OCI-LY3 (cell line): Measurements from ENCODE around the gene ST8SIA5.
"Not testable (repeated sequence)": the region's sequence is repeated elsewhere in the genome, so short reads cannot be mapped to it uniquely, and the experiment has no call there.

Experiments
- H2AFZ ChIP-seq: fragments of 200-600, 300-600 bp; shearing (Covaris generic); 2 replicates; pipeline ENCODE4 v1.6.0; 2014; ENCODE audit warnings: antibody characterized with exemption, low read depth, low read length
- H3K27ac ChIP-seq: fragments of 200-600, 300-600 bp; sonication (generic); 2 replicates; pipeline ENCODE4 v1.5.1; 2014; ENCODE audit warnings: mild to moderate bottlenecking, low read length, moderate library complexity, mixed read lengths
- H3K27me3 ChIP-seq: fragments of 200-600, 300-600 bp; sonication (generic); 2 replicates; pipeline ENCODE4 v1.6.1; 2014; ENCODE audit warnings: low read depth, low read length, mixed read lengths
- H3K36me3 ChIP-seq: fragments of 200-600, 300-600 bp; sonication (generic); replicated peaks from 2 replicates; pipeline ENCODE3; 2014; ENCODE audit warnings: low read depth, low read length, mixed read lengths
- H3K4me1 ChIP-seq: fragments of 300-600, 200-600 bp; sonication (generic); 2 replicates; pipeline ENCODE4 v1.6.1; 2014; ENCODE audit warnings: low read length, mixed read lengths
- H3K4me2 ChIP-seq: fragments of 200-600, 300-600 bp; sonication (generic); 2 replicates; pipeline ENCODE4 v1.6.1; 2014; ENCODE audit warnings: low read length, mixed read lengths
- H3K4me3 ChIP-seq: fragments of 300-600, 200-600 bp; sonication (generic); 2 replicates; pipeline ENCODE4 v1.5.1; 2014; ENCODE audit warnings: antibody characterized with exemption, mild to moderate bottlenecking, low read length, moderate library complexity
- H3K79me2 ChIP-seq: fragments of 300-600, 200-600 bp; shearing (Covaris generic); 2 replicates; pipeline ENCODE4 v1.6.1; 2014; ENCODE audit warnings: mild to moderate bottlenecking, low read length, mixed read lengths
- H3K9ac ChIP-seq: fragments of 300-600, 200-600 bp; shearing (Covaris generic); 2 replicates; pipeline ENCODE4 v1.6.0; 2014; ENCODE audit warnings: mild to moderate bottlenecking, low read length, moderate library complexity
- H3K9me3 ChIP-seq: fragments of 200-600, 300-600 bp; shearing (Covaris generic); 2 replicates; pipeline ENCODE4 v1.6.1; 2014; ENCODE audit warnings: low read length, mixed read lengths; ENCODE audit not compliant: insufficient read depth
- H4K20me1 ChIP-seq: fragments of 200-600, 300-600 bp; sonication (generic); 2 replicates; pipeline ENCODE4 v1.6.1; 2016; ENCODE audit warnings: low read length, mixed read lengths; ENCODE audit not compliant: insufficient read depth
- EZH2phosphoT487 ChIP-seq: fragments of 200-600 bp; shearing (Covaris generic); IDR thresholded peaks from 2 replicates; pipeline ENCODE4 v1.6.1; 2018; ENCODE audit warnings: antibody characterized with exemption, mixed run types, low read depth
- TF ChIP-seq, protein P1 (sequence below): fragments of 200-600, 300-600 bp; sonication (generic); IDR thresholded peaks from 2 replicates; pipeline ENCODE4 v1.5.1; 2014; ENCODE audit warnings: antibody characterized with exemption, low read length, low read depth

ST8SIA5 gene, protein sequence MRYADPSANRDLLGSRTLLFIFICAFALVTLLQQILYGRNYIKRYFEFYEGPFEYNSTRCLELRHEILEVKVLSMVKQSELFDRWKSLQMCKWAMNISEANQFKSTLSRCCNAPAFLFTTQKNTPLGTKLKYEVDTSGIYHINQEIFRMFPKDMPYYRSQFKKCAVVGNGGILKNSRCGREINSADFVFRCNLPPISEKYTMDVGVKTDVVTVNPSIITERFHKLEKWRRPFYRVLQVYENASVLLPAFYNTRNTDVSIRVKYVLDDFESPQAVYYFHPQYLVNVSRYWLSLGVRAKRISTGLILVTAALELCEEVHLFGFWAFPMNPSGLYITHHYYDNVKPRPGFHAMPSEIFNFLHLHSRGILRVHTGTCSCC

DNA sequence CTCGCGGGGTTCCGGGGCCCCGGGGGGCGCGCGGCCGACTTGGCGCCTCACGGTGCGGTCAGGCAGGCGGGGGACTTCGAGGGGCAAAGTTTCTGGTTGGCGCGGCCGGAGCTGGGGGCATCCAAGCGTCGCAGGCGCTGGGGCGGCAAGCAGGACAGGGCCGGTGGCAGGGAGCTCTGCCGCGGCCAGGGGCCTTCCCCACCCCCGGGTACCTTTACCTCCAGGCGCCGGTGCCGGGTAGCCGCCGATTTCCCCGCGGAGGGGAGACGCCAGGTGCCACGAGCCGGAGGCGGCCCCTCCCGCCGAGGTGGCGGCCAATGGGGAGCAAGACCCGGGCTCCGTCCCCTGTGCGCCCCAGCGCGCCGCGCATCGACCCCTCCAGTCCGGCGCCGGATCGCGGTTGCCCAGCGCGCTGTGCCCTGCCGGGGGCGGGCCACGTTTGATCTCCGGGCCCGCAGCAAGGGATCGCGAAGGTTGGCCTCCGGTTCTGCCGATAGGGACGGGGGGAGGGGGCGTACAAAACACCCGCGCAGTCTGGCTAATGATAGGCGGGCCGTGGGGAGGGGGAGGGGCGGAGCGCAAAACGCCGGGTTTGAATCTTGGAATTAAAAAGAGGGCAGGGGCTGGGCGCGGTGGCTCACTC is at the start of gene ST8SIA5:
ST8SIA5 (minus strand) TSS at position 495 of the 643 bp plus-strand sequence. CDS start 545 bp downstream, outside the sequence.
- H3K4me2 ChIP-seq, result no peak within 1 kb of the TSS
- H3K4me1 ChIP-seq, result peaks cover 4% of the 10 kb centered on the region; the same call in 1 of the 2 replicates

DNA sequence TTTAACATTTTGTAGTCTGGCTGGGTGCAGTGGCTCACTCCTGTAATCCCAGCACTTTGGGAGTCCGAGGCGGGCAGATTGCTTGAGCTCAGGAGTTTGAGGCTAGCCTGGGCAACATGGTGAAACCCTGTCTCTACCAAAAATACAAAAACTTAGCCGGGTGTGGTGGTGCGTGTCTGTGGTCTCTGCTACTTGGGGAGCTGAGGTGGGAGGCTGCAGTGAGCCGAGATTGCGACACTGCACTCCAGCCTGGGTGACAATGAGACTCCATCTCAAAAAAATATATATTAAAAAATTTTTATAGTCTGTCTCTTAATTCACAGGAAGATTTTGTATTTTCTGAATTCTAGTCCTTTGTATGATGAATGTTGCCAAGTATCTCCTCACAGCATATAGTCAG is 39.1 kb upstream of the ST8SIA5 start:
- not testable (repeated sequence) for H3K36me3 ChIP-seq, H3K9me3 ChIP-seq, H3K4me2 ChIP-seq, H3K4me3 ChIP-seq, H3K4me1 ChIP-seq, H2AFZ ChIP-seq, H3K79me2 ChIP-seq, H3K27ac ChIP-seq, H3K9ac ChIP-seq, H4K20me1 ChIP-seq, H3K27me3 ChIP-seq

More for the DNA sequence above, at the start of gene ST8SIA5:
- TF ChIP-seq, protein P1, sequence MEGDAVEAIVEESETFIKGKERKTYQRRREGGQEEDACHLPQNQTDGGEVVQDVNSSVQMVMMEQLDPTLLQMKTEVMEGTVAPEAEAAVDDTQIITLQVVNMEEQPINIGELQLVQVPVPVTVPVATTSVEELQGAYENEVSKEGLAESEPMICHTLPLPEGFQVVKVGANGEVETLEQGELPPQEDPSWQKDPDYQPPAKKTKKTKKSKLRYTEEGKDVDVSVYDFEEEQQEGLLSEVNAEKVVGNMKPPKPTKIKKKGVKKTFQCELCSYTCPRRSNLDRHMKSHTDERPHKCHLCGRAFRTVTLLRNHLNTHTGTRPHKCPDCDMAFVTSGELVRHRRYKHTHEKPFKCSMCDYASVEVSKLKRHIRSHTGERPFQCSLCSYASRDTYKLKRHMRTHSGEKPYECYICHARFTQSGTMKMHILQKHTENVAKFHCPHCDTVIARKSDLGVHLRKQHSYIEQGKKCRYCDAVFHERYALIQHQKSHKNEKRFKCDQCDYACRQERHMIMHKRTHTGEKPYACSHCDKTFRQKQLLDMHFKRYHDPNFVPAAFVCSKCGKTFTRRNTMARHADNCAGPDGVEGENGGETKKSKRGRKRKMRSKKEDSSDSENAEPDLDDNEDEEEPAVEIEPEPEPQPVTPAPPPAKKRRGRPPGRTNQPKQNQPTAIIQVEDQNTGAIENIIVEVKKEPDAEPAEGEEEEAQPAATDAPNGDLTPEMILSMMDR, result no peak
- TF ChIP-seq EZH2phosphoT487, result no peak
- Histone ChIP-seq H3K27ac (no peak within 1 kb of the TSS), H4K20me1 (no peaks in the 10 kb centered on the region), H3K27me3 (peaks cover 12% of the 10 kb centered on the region; the same call in 1 of the 2 replicates), H3K9me3 (no peaks in the 10 kb centered on the region), H3K4me3 (no peak within 1 kb of the TSS), H3K9ac (no peak within 1 kb of the TSS), H3K79me2 (no peaks in the 10 kb centered on the region), H3K36me3 (no peaks in the 10 kb centered on the region), H2AFZ (no peak within 1 kb of the TSS)

DNA sequence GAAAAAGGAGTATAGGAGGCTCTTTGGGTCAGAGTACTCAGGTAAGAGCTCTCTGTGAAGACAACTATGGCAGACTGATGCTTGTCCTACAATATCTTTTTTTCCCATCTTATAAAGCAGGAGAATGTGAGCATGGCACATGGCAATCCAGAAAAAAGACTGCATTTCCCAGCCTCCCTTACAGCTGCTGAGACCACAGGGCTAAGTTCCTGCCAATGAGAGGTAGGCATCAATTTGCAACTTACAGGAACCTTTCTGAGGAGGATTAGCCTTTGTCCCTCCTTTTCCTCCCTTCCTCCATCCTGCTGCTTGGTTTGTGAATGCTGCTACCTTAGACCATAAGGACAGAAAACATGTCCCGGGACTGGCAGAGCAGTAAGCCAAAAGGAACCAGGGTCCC is 37.8 kb upstream of the ST8SIA5 start:
- Histone ChIP-seq H3K4me2 (no peak overlapping the region), H2AFZ (no peak overlapping the region), H3K27ac (no peak overlapping the region), H3K36me3 (no peaks in the 10 kb centered on the region), H3K9me3 (no peaks in the 10 kb centered on the region), H3K27me3 (no peaks in the 10 kb centered on the region), H3K4me3 (no peak overlapping the region), H3K79me2 (no peaks in the 10 kb centered on the region), H3K4me1 (no peaks in the 10 kb centered on the region), H3K9ac (no peak overlapping the region), H4K20me1 (no peaks in the 10 kb centered on the region)
- no peak for TF ChIP-seq EZH2phosphoT487
- TF ChIP-seq, protein P1, result no peak

DNA sequence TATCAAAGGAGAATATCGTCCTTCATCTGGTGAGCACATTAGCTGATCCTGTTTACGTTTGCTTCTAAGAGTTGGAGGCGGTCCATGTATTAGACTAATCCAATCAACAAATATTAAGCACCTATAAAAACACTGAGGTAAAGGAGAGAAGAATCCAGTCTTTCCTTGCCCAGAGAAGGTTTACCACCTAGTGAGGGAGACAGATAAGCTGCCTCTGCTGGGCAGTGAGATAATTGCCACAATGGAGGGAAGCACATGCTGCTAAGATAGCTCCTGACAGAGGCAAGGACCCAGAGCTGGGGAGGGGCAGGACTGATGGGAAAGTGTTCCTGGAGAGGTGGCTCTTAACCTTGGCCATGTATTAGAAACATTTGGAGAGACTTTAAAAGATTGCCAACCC is 36.7 kb upstream of the ST8SIA5 start:
- H2AFZ ChIP-seq, result no peak overlapping the region
- H3K9ac ChIP-seq, result no peak overlapping the region
- no peaks in the 10 kb centered on the region for H3K27me3 ChIP-seq
- H3K36me3 ChIP-seq, result no peaks in the 10 kb centered on the region
- no peaks in the 10 kb centered on the region for H4K20me1 ChIP-seq
- no peak for TF ChIP-seq EZH2phosphoT487
- TF ChIP-seq, protein P1, result no peak
- no peaks in the 10 kb centered on the region for H3K79me2 ChIP-seq
- no peak overlapping the region for H3K4me3 ChIP-seq
- H3K27ac ChIP-seq, result no peak overlapping the region
- no peaks in the 10 kb centered on the region for H3K4me1 ChIP-seq
- H3K9me3 ChIP-seq, result no peaks in the 10 kb centered on the region
- H3K4me2 ChIP-seq, result no peak overlapping the region
